GM18520 (cell line): Measurements from ENCODE around the gene AIG1.

ENCODE experiments used
- ATAC-seq: cut with Tn5 transposase; IDR thresholded peaks from one replicate; pipeline ENCODE4 v1.9.1; 2021; ENCODE audit not compliant: unreplicated experiment

Gene AIG1

DNA sequence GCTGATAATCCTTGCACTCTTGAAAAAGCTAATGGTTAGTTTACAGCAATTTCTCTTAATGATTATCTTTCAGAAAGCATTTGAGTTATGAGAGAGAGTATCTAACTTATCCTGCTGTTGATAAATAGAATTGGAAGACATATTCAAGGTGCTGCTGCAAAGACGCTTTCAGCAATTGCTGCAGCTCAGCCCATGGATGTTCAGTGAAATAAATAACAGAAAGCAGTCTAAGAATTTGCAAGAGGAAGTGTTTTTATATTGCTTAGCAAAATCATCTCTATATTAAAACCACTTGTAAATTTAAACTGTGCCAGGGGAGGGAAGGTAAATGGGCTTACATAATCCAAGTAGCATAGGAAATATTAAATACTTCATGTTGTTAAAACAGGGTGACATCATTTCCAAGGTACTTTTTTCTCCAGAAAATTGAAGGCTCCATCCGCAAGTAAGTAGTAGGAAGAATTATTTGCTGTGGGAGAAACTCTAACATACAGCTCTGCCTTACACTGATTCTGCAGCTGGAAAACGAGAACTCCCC is 201.3 kb downstream of the AIG1 start:
- ATAC-seq = no peak

- peak; percentile 96 for ATAC-seq
These were observed 202.2 kb downstream of the AIG1 start for GRCh38 chr6:143262859-143263258.

- no peak for ATAC-seq
These were observed 203.7 kb downstream of the AIG1 start for GRCh38 chr6:143264379-143264778.

DNA sequence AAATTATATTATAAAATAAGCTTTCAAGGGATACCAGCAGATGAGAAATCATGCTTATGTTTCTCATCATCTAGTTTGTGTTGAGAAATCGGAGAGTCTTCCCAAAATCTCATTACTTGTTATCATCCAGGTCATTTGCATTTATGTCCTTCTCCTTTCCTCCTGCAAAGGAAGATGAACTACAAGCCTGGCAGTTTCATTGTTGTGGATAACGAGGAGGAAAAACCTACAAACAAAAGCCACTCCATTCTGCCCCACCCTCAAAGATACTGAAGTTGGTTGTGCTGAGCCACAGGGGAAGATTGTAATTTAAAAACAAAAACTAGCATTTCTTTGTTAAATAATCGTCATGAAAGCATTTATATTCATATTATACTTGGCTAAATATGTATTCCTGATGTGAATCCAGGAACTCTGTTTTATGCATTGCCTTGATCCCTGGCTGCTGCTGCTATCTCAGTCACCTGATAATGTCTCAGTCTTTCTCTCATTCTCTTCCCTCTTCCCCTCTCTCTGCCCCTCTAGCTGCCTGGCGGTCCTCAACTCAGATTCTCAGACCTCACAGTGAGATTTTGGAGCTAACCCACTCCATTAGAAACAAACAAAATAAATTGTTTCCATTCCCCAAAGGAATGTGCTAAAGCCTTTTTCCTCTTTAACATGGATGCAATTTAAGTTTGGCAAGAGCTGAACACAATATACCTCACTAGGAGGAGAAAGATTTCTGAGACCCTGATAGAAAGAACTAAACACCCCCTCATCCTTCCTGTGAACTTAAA is 204.5 kb downstream of the AIG1 start:
- no peak for ATAC-seq

DNA sequence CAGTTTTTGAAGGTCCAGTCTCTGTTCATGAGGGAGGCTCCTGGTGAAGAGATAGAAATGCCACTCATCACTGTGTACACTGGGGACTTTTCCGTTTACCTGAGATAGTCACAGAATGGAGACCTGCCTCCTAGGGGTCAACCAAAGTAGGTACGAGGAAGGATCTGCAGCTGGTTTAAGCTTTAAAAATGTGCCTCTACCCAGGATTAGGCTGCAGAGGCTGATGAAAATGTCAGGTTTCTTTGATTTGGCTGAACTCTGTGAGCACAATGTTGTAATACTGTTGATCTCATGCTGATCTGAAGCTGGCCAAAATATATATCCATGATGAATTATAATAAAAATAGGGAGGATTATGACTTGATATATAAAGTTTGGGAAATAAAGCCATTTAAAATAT is 207.1 kb downstream of the AIG1 start:
- ATAC-seq = no peak

- ATAC-seq = no peak
These were observed 207.8 kb downstream of the AIG1 start for GRCh38 chr6:143268439-143268838.

DNA sequence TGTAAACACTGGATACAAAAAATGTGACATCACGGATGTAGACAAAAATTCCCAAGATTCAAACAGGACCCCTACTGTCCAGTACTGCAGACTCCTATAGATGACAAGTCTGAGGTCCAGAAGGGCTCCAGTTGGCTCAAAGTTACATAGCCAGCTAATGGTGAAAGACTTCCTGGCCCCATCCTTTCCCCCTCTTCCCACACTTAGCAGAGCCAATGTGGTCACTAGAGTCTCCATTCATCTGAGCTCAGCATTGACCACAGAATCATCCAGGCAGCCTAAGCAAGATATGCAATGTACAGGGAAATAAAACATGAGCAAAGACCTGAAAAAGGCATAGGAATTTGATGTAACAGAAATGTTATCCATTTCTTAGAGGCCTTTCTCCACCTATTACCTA is 209.3 kb downstream of the AIG1 start:
- ATAC-seq = no peak

DNA sequence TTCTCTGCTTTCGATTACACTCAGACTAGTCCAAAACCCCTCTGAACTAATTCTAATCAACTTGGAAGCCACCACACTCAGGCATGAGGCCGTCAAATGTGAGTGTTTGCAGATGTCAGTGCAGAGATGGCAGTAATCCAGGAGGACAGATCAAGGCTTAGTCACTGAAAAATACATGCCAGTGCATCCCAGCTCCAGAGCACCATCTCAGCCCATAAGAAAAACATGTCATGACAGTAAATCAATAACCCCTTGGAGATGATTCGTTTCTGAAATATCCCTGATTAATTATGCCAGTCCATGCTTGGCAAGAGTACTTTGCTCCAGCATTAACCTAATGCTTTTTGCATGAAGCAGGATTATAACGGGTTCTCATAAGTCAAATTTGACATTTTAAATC is 210.3 kb downstream of the AIG1 start:
- no peak for ATAC-seq

- peak; percentile 93 for ATAC-seq
These were observed 215.7 kb downstream of the AIG1 start for GRCh38 chr6:143276436-143276835.

DNA sequence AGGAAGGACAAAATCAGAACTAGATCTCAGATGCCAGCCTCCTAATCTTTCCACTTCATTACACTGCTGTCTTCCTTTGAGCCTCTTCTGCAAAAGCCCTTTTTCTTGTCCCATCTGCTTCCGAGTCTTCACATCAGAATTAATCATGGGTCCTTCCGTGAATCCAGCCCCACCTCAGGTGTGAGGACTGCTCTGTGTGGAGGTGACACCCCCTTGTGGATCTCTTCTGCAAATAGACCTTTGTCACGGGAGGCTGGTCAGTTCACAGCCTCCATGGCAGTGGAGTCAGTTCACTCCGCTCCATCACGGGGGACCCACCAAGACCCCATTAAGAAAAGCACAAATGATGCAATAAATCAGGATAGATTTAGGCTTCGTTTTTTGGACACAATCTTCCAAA is 218.7 kb downstream of the AIG1 start:
- ATAC-seq = no peak

- ATAC-seq = no peak
These were observed 223.4 kb downstream of the AIG1 start for GRCh38 chr6:143283887-143284645.

DNA sequence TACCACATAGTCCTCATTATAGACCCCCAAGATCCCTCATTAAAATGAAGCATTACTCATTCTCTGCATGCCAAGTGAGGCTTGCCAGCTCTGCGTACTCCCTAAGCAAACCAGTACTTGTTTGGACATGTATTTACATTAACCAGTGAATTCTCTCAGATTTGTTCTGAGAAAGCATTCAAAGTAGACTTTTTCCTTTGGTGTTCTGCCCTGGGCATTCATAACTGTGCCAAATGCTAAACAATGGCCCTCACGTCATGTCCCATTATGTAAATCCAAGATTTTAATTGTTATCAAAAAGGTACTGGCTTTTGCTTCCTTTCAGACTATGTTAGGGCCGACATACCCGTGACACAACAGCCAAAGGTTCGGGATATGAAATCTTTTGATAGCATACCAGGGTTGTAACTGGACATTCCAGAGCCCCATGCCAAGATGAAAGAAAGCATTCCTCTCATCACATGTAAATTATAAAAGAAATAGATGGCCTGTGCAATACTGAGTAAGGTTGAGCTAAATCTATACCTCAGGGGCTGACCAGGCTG is 225.6 kb downstream of the AIG1 start:
- no peak for ATAC-seq

DNA sequence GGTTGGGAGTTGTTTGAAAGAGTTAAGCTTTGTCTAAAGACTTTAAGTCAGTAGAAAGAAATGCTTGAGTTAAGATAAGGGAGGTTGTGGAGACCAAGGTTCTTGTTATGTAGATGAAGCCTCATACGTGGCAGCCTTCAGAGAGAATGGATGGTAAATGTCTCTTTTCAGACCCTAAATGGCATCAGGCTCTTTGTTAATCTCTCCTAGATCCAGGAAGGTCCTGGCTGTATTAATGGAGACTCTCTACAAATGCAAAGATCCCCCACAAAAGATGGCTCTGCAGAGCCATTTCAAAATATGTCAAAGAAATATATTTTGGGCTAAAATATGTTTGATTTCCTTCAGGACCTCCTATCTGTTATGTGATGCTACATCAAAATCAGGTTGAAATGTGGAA is 228.2 kb downstream of the AIG1 start:
- no peak for ATAC-seq

DNA sequence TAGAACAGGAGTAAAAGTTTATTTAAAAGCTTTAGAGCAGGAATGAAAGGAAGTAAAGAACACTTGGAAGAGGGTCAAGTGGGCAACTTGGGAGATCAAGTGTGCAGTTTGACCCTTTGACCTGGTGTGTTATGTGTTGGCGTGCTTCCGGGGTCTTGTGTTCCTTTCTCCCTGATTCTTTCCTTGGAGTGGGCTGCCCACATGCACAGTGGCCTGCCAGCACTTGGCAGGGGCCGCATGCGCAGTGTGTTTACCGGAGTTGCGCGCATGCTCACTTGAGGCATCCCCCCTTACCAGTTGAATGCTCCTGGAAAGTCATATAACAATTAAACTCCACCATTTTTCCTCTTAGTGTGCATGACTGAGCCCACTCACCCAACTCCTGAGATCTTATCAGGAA is 229.5 kb downstream of the AIG1 start:
- ATAC-seq = no peak

- no peak for ATAC-seq
These were observed 232.8 kb downstream of the AIG1 start for GRCh38 chr6:143293523-143293922.

DNA sequence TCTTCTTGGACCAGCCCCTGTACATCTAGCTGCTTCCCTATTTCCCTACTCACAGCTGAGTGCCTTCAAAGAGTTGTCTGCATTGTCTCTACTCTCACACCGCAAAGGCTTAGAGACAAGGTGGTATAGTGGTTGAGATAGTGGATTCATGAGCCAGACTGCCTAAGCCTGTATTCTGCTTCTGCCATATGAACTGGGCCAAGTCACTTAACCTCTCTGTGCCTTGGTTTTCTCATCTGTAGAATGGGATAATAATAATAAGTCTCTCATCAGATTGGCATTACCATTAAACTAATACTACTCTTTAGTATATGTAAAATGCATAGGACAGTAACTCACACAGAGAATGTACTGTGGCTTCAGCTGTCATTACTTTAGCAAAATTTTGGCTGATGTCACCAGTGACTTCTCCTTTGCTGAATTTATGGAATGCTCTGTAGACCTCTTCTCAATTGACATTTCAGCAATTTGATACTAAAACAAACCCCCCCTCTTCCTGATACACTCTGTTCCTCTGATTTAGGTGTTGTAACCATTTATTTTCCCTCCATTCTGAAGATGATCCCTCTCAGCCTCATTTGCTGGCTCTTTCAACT is 233.7 kb downstream of the AIG1 start:
- ATAC-seq = no peak

GRCh38 chr6:143295932-143296331 is 235.2 kb downstream of the AIG1 start:
- ATAC-seq = no peak

GRCh38 chr6:143298071-143298470 is 237.4 kb downstream of the AIG1 start:
- ATAC-seq = no peak

DNA sequence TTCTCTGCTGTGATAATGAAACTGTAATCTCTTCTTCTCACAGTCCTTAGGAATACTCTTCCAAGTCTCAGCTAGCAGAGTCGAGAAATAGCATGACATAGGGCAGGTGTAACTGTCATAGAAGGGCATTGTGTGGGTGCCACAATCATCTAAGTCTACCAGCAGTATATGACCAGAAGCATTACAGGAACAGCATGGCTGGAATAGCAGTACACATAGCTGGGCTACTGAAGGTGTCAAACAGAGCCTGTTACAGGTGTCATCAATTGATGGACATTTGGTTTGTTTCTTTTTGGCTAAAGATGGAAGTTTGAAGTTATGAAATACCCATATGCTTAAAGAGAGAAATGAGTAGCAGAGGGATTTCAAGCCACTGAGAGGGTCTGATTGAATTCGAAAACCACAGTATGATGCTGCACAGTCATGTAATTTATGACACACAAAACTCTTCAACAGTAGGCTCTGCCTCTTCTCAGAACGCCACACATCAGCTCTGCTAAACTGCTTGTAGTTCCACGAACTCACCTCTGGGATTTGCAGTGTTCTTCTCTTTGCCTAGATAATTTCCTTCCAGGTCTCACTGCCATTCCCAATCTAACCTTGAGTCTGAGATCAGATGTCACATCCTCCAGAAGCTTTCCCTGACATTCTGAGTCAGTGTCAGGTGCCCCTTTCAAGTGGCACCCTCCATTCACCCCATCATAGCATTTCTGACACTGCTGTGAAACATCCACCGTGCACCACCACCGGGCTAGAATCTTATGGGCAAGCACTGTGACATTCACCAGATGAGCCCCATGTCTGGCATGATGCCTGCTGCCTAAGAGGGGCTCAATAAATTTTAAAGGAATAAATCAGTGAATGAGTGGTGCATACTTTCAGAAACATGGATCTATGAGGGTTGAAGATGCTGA is 238.8 kb downstream of the AIG1 start:
- peak; percentile 97 for ATAC-seq

DNA sequence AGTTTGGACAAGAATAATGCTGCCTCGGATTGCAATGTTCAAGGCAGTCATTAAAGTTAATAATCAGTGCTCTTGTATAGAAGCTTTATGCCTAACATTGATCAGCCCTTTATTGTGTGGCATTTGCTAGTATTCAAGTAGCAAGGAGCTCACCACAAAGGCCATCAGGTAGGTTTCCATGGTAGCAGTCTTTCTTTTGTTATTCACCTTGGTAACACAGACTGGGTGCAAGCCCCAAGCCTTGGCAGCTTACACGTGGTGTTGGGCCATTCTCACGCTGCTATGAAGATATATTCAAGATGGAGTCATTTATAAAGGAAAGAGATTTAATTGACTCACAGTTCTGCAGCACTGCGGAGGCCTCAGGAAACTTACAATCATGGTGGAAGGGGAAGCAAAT is 240.5 kb downstream of the AIG1 start:
- ATAC-seq = no peak
